Activated CD8-positive, alpha-beta memory T cell treated with anti-CD3 and anti-CD28 coated beads, Interleukin-2, amount 50 U/mL, for 4 hours (primary cell): ENCODE measurements around the gene GALNT16.

Experiments used
- DNase-seq: peaks from one replicate; pipeline ENCODE4 v3.0.0-alpha.2; 2020

GALNT16 gene

GRCh38 chr14:69318901-69319475 is 59.0 kb downstream of the GALNT16 start:
- no peak for DNase-seq

- no peak for DNase-seq
These were observed 60.0 kb downstream of the GALNT16 start for GRCh38 chr14:69319911-69320310.

GRCh38 chr14:69320581-69321365 is 60.8 kb downstream of the GALNT16 start:
- peak; percentile 3 for DNase-seq

- DNase-seq: no peak
These were observed 61.8 kb downstream of the GALNT16 start for GRCh38 chr14:69321601-69322330.

GRCh38 chr14:69323266-69323998 is 63.5 kb downstream of the GALNT16 start:
- DNase-seq: no peak

- peak; percentile 11 for DNase-seq
These were observed 64.0 kb downstream of the GALNT16 start for GRCh38 chr14:69323999-69324282.

- peak; percentile 6 for DNase-seq
These were observed 64.5 kb downstream of the GALNT16 start for GRCh38 chr14:69324341-69324931.

- no peak for DNase-seq
These were observed 65.1 kb downstream of the GALNT16 start for GRCh38 chr14:69325086-69325485.

- no peak for DNase-seq
These were observed 65.8 kb downstream of the GALNT16 start for GRCh38 chr14:69325646-69326265.

- DNase-seq: no peak
These were observed 66.7 kb downstream of the GALNT16 start for GRCh38 chr14:69326611-69327010.

GRCh38 chr14:69327507-69327906 is 67.5 kb downstream of the GALNT16 start:
- DNase-seq: no peak

- no peak for DNase-seq
These were observed 68.4 kb downstream of the GALNT16 start for GRCh38 chr14:69328317-69328716.

- no peak for DNase-seq
These were observed 68.8 kb downstream of the GALNT16 start for GRCh38 chr14:69328765-69329164.

- no peak for DNase-seq
These were observed 71.2 kb downstream of the GALNT16 start for GRCh38 chr14:69331206-69331605.

- DNase-seq: no peak
These were observed 72.9 kb downstream of the GALNT16 start for GRCh38 chr14:69332782-69333395.

- no peak for DNase-seq
These were observed 73.9 kb downstream of the GALNT16 start for GRCh38 chr14:69333791-69334337.

GRCh38 chr14:69334576-69334975 is 74.6 kb downstream of the GALNT16 start:
- DNase-seq: no peak

- no peak for DNase-seq
These were observed 75.4 kb downstream of the GALNT16 start for GRCh38 chr14:69335371-69335771.

GRCh38 chr14:69337984-69338383 is 78.0 kb downstream of the GALNT16 start:
- DNase-seq: no peak

- DNase-seq: no peak
These were observed 79.5 kb downstream of the GALNT16 start for GRCh38 chr14:69339426-69339825.

- DNase-seq: no peak
These were observed 83.1 kb downstream of the GALNT16 start for GRCh38 chr14:69342928-69343525.
